ENCODE data around the gene TRHDE. TPM values are rescaled to one million over a fixed set of nuclear protein-coding genes. Genes with fewer than 3 reads are reported as not detected.
A peak's percentile ranks its signal among the peaks of the same experiment; 100 is the strongest.

TRHDE gene
- polyA plus RNA-seq (2013, experiment 1 of 2): 0.55 TPM
- polyA plus RNA-seq (2013, experiment 2 of 2): 1.5 TPM

- Histone ChIP-seq H3K36me3 (ENCODE audit: control insufficient read depth, insufficient read depth, low read length) (no peaks in the 10 kb centered on the region), H3K4me3 (ENCODE audit: extremely low read depth, insufficient read depth, low read length, poor library complexity, severe bottlenecking) (peak within 1 kb of the TSS; percentile 49), H3K9me3 (ENCODE audit: control insufficient read depth, low read length) (no peaks in the 10 kb centered on the region), H3K4me1 (ENCODE audit: control insufficient read depth, insufficient read depth, low read length, poor library complexity, severe bottlenecking) (no peaks in the 10 kb centered on the region), H3K27ac (ENCODE audit: low read depth, low read length, severe bottlenecking) (no peak within 1 kb of the TSS)
- 0% methylated on average over 14 to 22 of the region's 60 CpGs for WGBS, 2 experiments (ENCODE audit: insufficient coverage in 2 of 2)
These were observed at the start of gene TRHDE for GRCh38 chr12:72272091-72272661. TRHDE (plus strand) TSS chr12:72272370; CDS start chr12:72272644, 274 bp downstream.

GRCh38 chr12:72226510-72226909, 45.7 kb upstream of the TRHDE start:
- no CpG with 5 or more reads among the region's 1 CpG for WGBS, 2 experiments (ENCODE audit: insufficient coverage in 2 of 2)
- no peaks in the 10 kb centered on the region for H3K36me3 ChIP-seq (ENCODE audit: control insufficient read depth, insufficient read depth, low read length)
- no peak overlapping the region for H3K4me3 ChIP-seq (ENCODE audit: extremely low read depth, insufficient read depth, low read length, poor library complexity, severe bottlenecking)
- no peaks in the 10 kb centered on the region for H3K4me1 ChIP-seq (ENCODE audit: control insufficient read depth, insufficient read depth, low read length, poor library complexity, severe bottlenecking)
- no peaks in the 10 kb centered on the region for H3K9me3 ChIP-seq (ENCODE audit: control insufficient read depth, low read length)
- no peak overlapping the region for H3K27ac ChIP-seq (ENCODE audit: low read depth, low read length, severe bottlenecking)

GRCh38 chr12:72228424-72228823, 43.7 kb upstream of the TRHDE start:
- H3K4me1 ChIP-seq (ENCODE audit: control insufficient read depth, insufficient read depth, low read length, poor library complexity, severe bottlenecking): no peaks in the 10 kb centered on the region
- no peaks in the 10 kb centered on the region for H3K9me3 ChIP-seq (ENCODE audit: control insufficient read depth, low read length)
- H3K36me3 ChIP-seq (ENCODE audit: control insufficient read depth, insufficient read depth, low read length): no peaks in the 10 kb centered on the region
- H3K4me3 ChIP-seq (ENCODE audit: extremely low read depth, insufficient read depth, low read length, poor library complexity, severe bottlenecking): no peak overlapping the region
- H3K27ac ChIP-seq (ENCODE audit: low read depth, low read length, severe bottlenecking): no peak overlapping the region

- no peaks in the 10 kb centered on the region for H3K4me1 ChIP-seq (ENCODE audit: control insufficient read depth, insufficient read depth, low read length, poor library complexity, severe bottlenecking)
- H3K9me3 ChIP-seq (ENCODE audit: control insufficient read depth, low read length): no peaks in the 10 kb centered on the region
- no peak overlapping the region for H3K4me3 ChIP-seq (ENCODE audit: extremely low read depth, insufficient read depth, low read length, poor library complexity, severe bottlenecking)
- 80% methylated on average over 1 of the region's 4 CpGs; no CpG with 5 or more reads in 1 of the 2 experiments for WGBS, 2 experiments (ENCODE audit: insufficient coverage in 2 of 2)
- no peak overlapping the region for H3K27ac ChIP-seq (ENCODE audit: low read depth, low read length, severe bottlenecking)
- no peaks in the 10 kb centered on the region for H3K36me3 ChIP-seq (ENCODE audit: control insufficient read depth, insufficient read depth, low read length)
These were observed 41.6 kb upstream of the TRHDE start for GRCh38 chr12:72230589-72230988.

GRCh38 chr12:72234886-72235285, 37.3 kb upstream of the TRHDE start:
- H3K9me3 ChIP-seq (ENCODE audit: control insufficient read depth, low read length): no peaks in the 10 kb centered on the region
- H3K27ac ChIP-seq (ENCODE audit: low read depth, low read length, severe bottlenecking): no peak overlapping the region
- 83 to 100% methylated on average over 1 of the region's 2 CpGs for WGBS, 2 experiments (ENCODE audit: insufficient coverage in 2 of 2)
- H3K4me3 ChIP-seq (ENCODE audit: extremely low read depth, insufficient read depth, low read length, poor library complexity, severe bottlenecking): no peak overlapping the region
- H3K4me1 ChIP-seq (ENCODE audit: control insufficient read depth, insufficient read depth, low read length, poor library complexity, severe bottlenecking): no peaks in the 10 kb centered on the region
- H3K36me3 ChIP-seq (ENCODE audit: control insufficient read depth, insufficient read depth, low read length): no peaks in the 10 kb centered on the region

GRCh38 chr12:72236071-72236705, 36.0 kb upstream of the TRHDE start:
- Histone ChIP-seq H3K27ac (ENCODE audit: low read depth, low read length, severe bottlenecking) (no peak overlapping the region), H3K4me1 (ENCODE audit: control insufficient read depth, insufficient read depth, low read length, poor library complexity, severe bottlenecking) (no peaks in the 10 kb centered on the region), H3K4me3 (ENCODE audit: extremely low read depth, insufficient read depth, low read length, poor library complexity, severe bottlenecking) (no peak overlapping the region), H3K36me3 (ENCODE audit: control insufficient read depth, insufficient read depth, low read length) (no peaks in the 10 kb centered on the region), H3K9me3 (ENCODE audit: control insufficient read depth, low read length) (no peaks in the 10 kb centered on the region)
- WGBS, 2 experiments (ENCODE audit: insufficient coverage in 2 of 2): no CpG with 5 or more reads among the region's 1 CpG

- no peak overlapping the region for H3K4me3 ChIP-seq (ENCODE audit: extremely low read depth, insufficient read depth, low read length, poor library complexity, severe bottlenecking)
- H3K9me3 ChIP-seq (ENCODE audit: control insufficient read depth, low read length): no peaks in the 10 kb centered on the region
- no peak overlapping the region for H3K27ac ChIP-seq (ENCODE audit: low read depth, low read length, severe bottlenecking)
- 89% methylated on average over 3 of the region's 3 CpGs; no CpG with 5 or more reads in 1 of the 2 experiments for WGBS, 2 experiments (ENCODE audit: insufficient coverage in 2 of 2)
- no peaks in the 10 kb centered on the region for H3K36me3 ChIP-seq (ENCODE audit: control insufficient read depth, insufficient read depth, low read length)
- H3K4me1 ChIP-seq (ENCODE audit: control insufficient read depth, insufficient read depth, low read length, poor library complexity, severe bottlenecking): no peaks in the 10 kb centered on the region
These were observed 30.6 kb upstream of the TRHDE start for GRCh38 chr12:72241552-72241951.

- no peak overlapping the region for H3K27ac ChIP-seq (ENCODE audit: low read depth, low read length, severe bottlenecking)
- no peak overlapping the region for H3K4me3 ChIP-seq (ENCODE audit: extremely low read depth, insufficient read depth, low read length, poor library complexity, severe bottlenecking)
- H3K9me3 ChIP-seq (ENCODE audit: control insufficient read depth, low read length): no peaks in the 10 kb centered on the region
- no peaks in the 10 kb centered on the region for H3K4me1 ChIP-seq (ENCODE audit: control insufficient read depth, insufficient read depth, low read length, poor library complexity, severe bottlenecking)
- WGBS, 2 experiments (ENCODE audit: insufficient coverage in 2 of 2): 83 to 100% methylated on average over 1 of the region's 2 CpGs
- no peaks in the 10 kb centered on the region for H3K36me3 ChIP-seq (ENCODE audit: control insufficient read depth, insufficient read depth, low read length)
These were observed 29.2 kb upstream of the TRHDE start for GRCh38 chr12:72242946-72243345.

GRCh38 chr12:72246370-72246769, 25.8 kb upstream of the TRHDE start:
- Histone ChIP-seq H3K9me3 (ENCODE audit: control insufficient read depth, low read length) (no peaks in the 10 kb centered on the region), H3K4me1 (ENCODE audit: control insufficient read depth, insufficient read depth, low read length, poor library complexity, severe bottlenecking) (no peaks in the 10 kb centered on the region), H3K27ac (ENCODE audit: low read depth, low read length, severe bottlenecking) (no peak overlapping the region), H3K36me3 (ENCODE audit: control insufficient read depth, insufficient read depth, low read length) (no peaks in the 10 kb centered on the region), H3K4me3 (ENCODE audit: extremely low read depth, insufficient read depth, low read length, poor library complexity, severe bottlenecking) (no peak overlapping the region)
- 89 to 96% methylated on average over 4 of the region's 4 CpGs for WGBS, 2 experiments (ENCODE audit: insufficient coverage in 2 of 2)

GRCh38 chr12:72250346-72250745, 21.8 kb upstream of the TRHDE start:
- Histone ChIP-seq H3K4me1 (ENCODE audit: control insufficient read depth, insufficient read depth, low read length, poor library complexity, severe bottlenecking) (no peaks in the 10 kb centered on the region), H3K9me3 (ENCODE audit: control insufficient read depth, low read length) (no peaks in the 10 kb centered on the region), H3K4me3 (ENCODE audit: extremely low read depth, insufficient read depth, low read length, poor library complexity, severe bottlenecking) (no peak overlapping the region), H3K27ac (ENCODE audit: low read depth, low read length, severe bottlenecking) (no peak overlapping the region), H3K36me3 (ENCODE audit: control insufficient read depth, insufficient read depth, low read length) (no peaks in the 10 kb centered on the region)
- 74 to 92% methylated on average over 2 of the region's 2 CpGs for WGBS, 2 experiments (ENCODE audit: insufficient coverage in 2 of 2)

- Histone ChIP-seq H3K36me3 (ENCODE audit: control insufficient read depth, insufficient read depth, low read length) (no peaks in the 10 kb centered on the region), H3K4me3 (ENCODE audit: extremely low read depth, insufficient read depth, low read length, poor library complexity, severe bottlenecking) (no peak overlapping the region), H3K9me3 (ENCODE audit: control insufficient read depth, low read length) (no peaks in the 10 kb centered on the region), H3K4me1 (ENCODE audit: control insufficient read depth, insufficient read depth, low read length, poor library complexity, severe bottlenecking) (peaks cover 6% of the 10 kb centered on the region), H3K27ac (ENCODE audit: low read depth, low read length, severe bottlenecking) (no peak overlapping the region)
- 100% methylated on average over 1 of the region's 1 CpG; no CpG with 5 or more reads in 1 of the 2 experiments for WGBS, 2 experiments (ENCODE audit: insufficient coverage in 2 of 2)
These were observed 15.4 kb upstream of the TRHDE start for GRCh38 chr12:72256725-72257124.

Measured in mesodermal cell (in vitro differentiated cells).